Fibroblast of pulmonary artery (primary cell): ENCODE measurements around the gene STKLD1.

Experiments
- DNase-seq: peaks from one replicate; pipeline ENCODE4 v3.0.0-alpha.2; 2010; ENCODE audit warnings: low read depth
- H3K4me3 ChIP-seq: replicated peaks from 2 replicates; pipeline ENCODE4 v1.5.1; 2011; ENCODE audit warnings: low read depth, mild to moderate bottlenecking, control low read depth, low read length, moderate library complexity
- CTCF ChIP-seq: IDR thresholded peaks from 2 replicates; pipeline ENCODE4 v1.5.1; 2011; ENCODE audit warnings: mild to moderate bottlenecking, control low read depth, low read length, inconsistent platforms; ENCODE audit errors: missing control alignments

The STKLD1 gene

GRCh38 chr9:133379153-133380086, 3.3 kb downstream of the STKLD1 start:
- DNase-seq = no peak
- no peak for TF ChIP-seq CTCF
- no peak overlapping the region for H3K4me3 ChIP-seq

GRCh38 chr9:133380734-133381133, 4.6 kb downstream of the STKLD1 start:
- no peak for DNase-seq
- H3K4me3 ChIP-seq = no peak overlapping the region
- no peak for TF ChIP-seq CTCF

GRCh38 chr9:133382507-133383141, 6.5 kb downstream of the STKLD1 start:
- TF ChIP-seq CTCF = no peak
- no peak overlapping the region for H3K4me3 ChIP-seq
- no peak for DNase-seq

- DNase-seq = no peak
- no peak for TF ChIP-seq CTCF
- no peak overlapping the region for H3K4me3 ChIP-seq
Measured at GRCh38 chr9:133383438-133383837, 7.3 kb downstream of the STKLD1 start.

- H3K4me3 ChIP-seq = no peak overlapping the region
- no peak for TF ChIP-seq CTCF
- no peak for DNase-seq
Measured at GRCh38 chr9:133384736-133385321, 8.7 kb downstream of the STKLD1 start.

GRCh38 chr9:133385452-133385851, 9.3 kb downstream of the STKLD1 start:
- TF ChIP-seq CTCF = no peak
- DNase-seq = no peak
- no peak overlapping the region for H3K4me3 ChIP-seq
